ENCODE data around the gene ARHGAP18.

The ARHGAP18 gene

GRCh38 chr6:129620234-129620610 lies 89.8 kb downstream of the ARHGAP18 start:
- no peak overlapping the region for H3K4me2 ChIP-seq (ENCODE audit: low read depth, low read length, poor library complexity, severe bottlenecking)
- H3K9ac ChIP-seq (ENCODE audit: low read depth, low read length, poor library complexity, severe bottlenecking) = no peak overlapping the region
- no peak for TF ChIP-seq EZH2phosphoT487 (IDR thresholded peaks at IDR 0.05; ENCODE audit: borderline replicate concordance)
- TF ChIP-seq, protein P1, sequence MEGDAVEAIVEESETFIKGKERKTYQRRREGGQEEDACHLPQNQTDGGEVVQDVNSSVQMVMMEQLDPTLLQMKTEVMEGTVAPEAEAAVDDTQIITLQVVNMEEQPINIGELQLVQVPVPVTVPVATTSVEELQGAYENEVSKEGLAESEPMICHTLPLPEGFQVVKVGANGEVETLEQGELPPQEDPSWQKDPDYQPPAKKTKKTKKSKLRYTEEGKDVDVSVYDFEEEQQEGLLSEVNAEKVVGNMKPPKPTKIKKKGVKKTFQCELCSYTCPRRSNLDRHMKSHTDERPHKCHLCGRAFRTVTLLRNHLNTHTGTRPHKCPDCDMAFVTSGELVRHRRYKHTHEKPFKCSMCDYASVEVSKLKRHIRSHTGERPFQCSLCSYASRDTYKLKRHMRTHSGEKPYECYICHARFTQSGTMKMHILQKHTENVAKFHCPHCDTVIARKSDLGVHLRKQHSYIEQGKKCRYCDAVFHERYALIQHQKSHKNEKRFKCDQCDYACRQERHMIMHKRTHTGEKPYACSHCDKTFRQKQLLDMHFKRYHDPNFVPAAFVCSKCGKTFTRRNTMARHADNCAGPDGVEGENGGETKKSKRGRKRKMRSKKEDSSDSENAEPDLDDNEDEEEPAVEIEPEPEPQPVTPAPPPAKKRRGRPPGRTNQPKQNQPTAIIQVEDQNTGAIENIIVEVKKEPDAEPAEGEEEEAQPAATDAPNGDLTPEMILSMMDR (conservative IDR thresholded peaks at IDR 0.05; ENCODE audit: low read length) = no peak
- no peak overlapping the region for H3K4me3 ChIP-seq (ENCODE audit: low read length, poor library complexity, severe bottlenecking)
- no peaks in the 10 kb centered on the region for H3K27me3 ChIP-seq (ENCODE audit: insufficient read depth, low read length, poor library complexity, severe bottlenecking)
- H3K79me2 ChIP-seq (ENCODE audit: insufficient read depth, low read length) = no peaks in the 10 kb centered on the region
- H2AFZ ChIP-seq (ENCODE audit: low read length) = no peak overlapping the region
- no peaks in the 10 kb centered on the region for H3K4me1 ChIP-seq (ENCODE audit: insufficient read depth, low read length, poor library complexity, severe bottlenecking)
- no peaks in the 10 kb centered on the region for H3K9me3 ChIP-seq (ENCODE audit: insufficient read depth, low read depth, low read length)
- H3K36me3 ChIP-seq (ENCODE audit: insufficient read depth, low read length) = no peaks in the 10 kb centered on the region
- no peaks in the 10 kb centered on the region for H4K20me1 ChIP-seq (ENCODE audit: insufficient read depth, low read length, poor library complexity, severe bottlenecking)
- H3F3A ChIP-seq (ENCODE audit: low read depth) = 0 out of 2 replicates have a peak, but pooled peaks cover 3% of the 10 kb centered on the region
- H3K9me2 ChIP-seq (replicated peaks; ENCODE audit: low read depth, low read length) = no peaks in the 10 kb centered on the region

DNA sequence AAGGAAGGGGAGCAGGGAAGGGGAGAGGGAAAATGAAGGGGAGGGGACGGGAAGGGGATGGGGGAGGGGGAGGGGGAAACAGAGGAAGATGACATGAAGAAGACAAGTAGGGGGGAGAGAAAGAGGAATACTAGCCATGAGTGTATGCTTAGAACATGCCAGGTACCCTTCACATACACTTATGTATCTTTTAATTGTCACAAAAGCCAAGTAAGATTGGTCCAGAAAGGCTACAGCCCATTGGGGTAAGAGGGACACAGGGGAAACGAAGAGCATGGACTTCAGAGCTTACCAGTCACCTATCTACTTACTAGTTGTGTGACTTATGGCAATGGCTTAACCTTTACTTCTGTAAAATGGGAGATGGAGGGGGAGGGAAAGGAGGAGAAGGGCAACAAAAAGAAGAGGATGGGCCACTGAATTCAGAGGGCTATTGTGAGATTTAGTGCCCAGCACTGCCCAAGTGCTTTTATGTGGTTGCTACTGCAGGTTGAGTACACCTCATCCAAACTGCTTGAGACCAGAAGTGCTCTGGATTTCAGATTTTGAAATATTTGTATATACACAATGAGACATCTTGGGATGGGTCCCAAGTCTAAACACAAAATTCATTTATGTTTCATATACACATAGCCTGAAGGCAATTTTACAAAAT lies 90.3 kb downstream of the ARHGAP18 start:
- Histone ChIP-seq H3K4me1 (ENCODE audit: insufficient read depth, low read length, poor library complexity, severe bottlenecking) (no peaks in the 10 kb centered on the region), H2AFZ (ENCODE audit: low read length) (no peak overlapping the region), H3K9me3 (ENCODE audit: insufficient read depth, low read depth, low read length) (no peaks in the 10 kb centered on the region), H3K4me2 (ENCODE audit: low read depth, low read length, poor library complexity, severe bottlenecking) (no peak overlapping the region), H3K9me2 (replicated peaks; ENCODE audit: low read depth, low read length) (no peaks in the 10 kb centered on the region), H4K20me1 (ENCODE audit: insufficient read depth, low read length, poor library complexity, severe bottlenecking) (no peaks in the 10 kb centered on the region), H3K27me3 (ENCODE audit: insufficient read depth, low read length, poor library complexity, severe bottlenecking) (no peaks in the 10 kb centered on the region), H3K9ac (ENCODE audit: low read depth, low read length, poor library complexity, severe bottlenecking) (no peak overlapping the region), H3F3A (ENCODE audit: low read depth) (0 out of 2 replicates have a peak, but pooled peaks cover 3% of the 10 kb centered on the region), H3K79me2 (ENCODE audit: insufficient read depth, low read length) (no peaks in the 10 kb centered on the region), H3K4me3 (ENCODE audit: low read length, poor library complexity, severe bottlenecking) (no peak overlapping the region), H3K36me3 (ENCODE audit: insufficient read depth, low read length) (no peaks in the 10 kb centered on the region)
- TF ChIP-seq, protein P1 (conservative IDR thresholded peaks at IDR 0.05; ENCODE audit: low read length) = no peak
- TF ChIP-seq EZH2phosphoT487 (IDR thresholded peaks at IDR 0.05; ENCODE audit: borderline replicate concordance) = no peak

DNA sequence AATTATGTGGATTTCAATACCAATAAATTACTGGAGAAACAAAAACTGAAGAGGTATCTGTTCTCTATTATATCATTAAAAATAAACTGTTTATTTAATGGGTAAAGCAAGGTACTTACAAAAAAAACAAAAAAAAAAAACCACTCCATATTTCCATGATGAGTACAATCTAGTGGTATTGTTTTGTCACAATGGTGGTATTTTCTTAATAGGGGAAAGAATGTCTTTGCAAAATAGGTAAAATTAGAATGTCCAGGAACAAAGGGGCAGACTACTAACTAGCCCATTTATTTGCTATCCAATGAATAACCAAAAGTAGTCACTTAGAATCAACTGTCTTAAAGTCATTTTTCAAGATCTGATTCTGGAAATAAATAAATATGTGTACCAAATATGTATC lies 92.0 kb downstream of the ARHGAP18 start:
- Histone ChIP-seq H4K20me1 (ENCODE audit: insufficient read depth, low read length, poor library complexity, severe bottlenecking) (no peaks in the 10 kb centered on the region), H3K9me3 (ENCODE audit: insufficient read depth, low read depth, low read length) (no peaks in the 10 kb centered on the region), H3K79me2 (ENCODE audit: insufficient read depth, low read length) (no peaks in the 10 kb centered on the region), H3F3A (ENCODE audit: low read depth) (0 out of 2 replicates have a peak, but pooled peaks cover 3% of the 10 kb centered on the region), H3K4me2 (ENCODE audit: low read depth, low read length, poor library complexity, severe bottlenecking) (no peak overlapping the region), H3K27me3 (ENCODE audit: insufficient read depth, low read length, poor library complexity, severe bottlenecking) (no peaks in the 10 kb centered on the region), H3K9ac (ENCODE audit: low read depth, low read length, poor library complexity, severe bottlenecking) (no peak overlapping the region), H3K4me1 (ENCODE audit: insufficient read depth, low read length, poor library complexity, severe bottlenecking) (no peaks in the 10 kb centered on the region), H3K4me3 (ENCODE audit: low read length, poor library complexity, severe bottlenecking) (no peak overlapping the region), H3K36me3 (ENCODE audit: insufficient read depth, low read length) (no peaks in the 10 kb centered on the region), H3K9me2 (replicated peaks; ENCODE audit: low read depth, low read length) (no peaks in the 10 kb centered on the region), H2AFZ (ENCODE audit: low read length) (no peak overlapping the region)
- no peak for TF ChIP-seq EZH2phosphoT487 (IDR thresholded peaks at IDR 0.05; ENCODE audit: borderline replicate concordance)
- TF ChIP-seq, protein P1 (conservative IDR thresholded peaks at IDR 0.05; ENCODE audit: low read length) = no peak
